ENCODE data around the gene UBN2.
"Not testable (repeated sequence)": the region's sequence is repeated elsewhere in the genome, so short reads cannot be mapped to it uniquely, and the experiment has no call there.

UBN2 gene

GRCh38 chr7:139300390-139300789, 69.4 kb downstream of the UBN2 start:
- no peak for DNase-seq

GRCh38 chr7:139304517-139304916, 73.5 kb downstream of the UBN2 start:
- peak in 1 of 2 experiments; percentile 7 for DNase-seq

GRCh38 chr7:139317939-139318505, 87.0 kb downstream of the UBN2 start:
- DNase-seq = no peak

- no peak for DNase-seq
Measured at GRCh38 chr7:139321071-139321745, 90.2 kb downstream of the UBN2 start.

GRCh38 chr7:139324709-139325108, 93.7 kb downstream of the UBN2 start:
- DNase-seq = not testable (repeated sequence)

- DNase-seq = no peak
Measured at GRCh38 chr7:139328375-139328774, 97.3 kb downstream of the UBN2 start.

GRCh38 chr7:139329119-139329518, 98.1 kb downstream of the UBN2 start:
- DNase-seq = no peak

- DNase-seq = no peak
Measured at GRCh38 chr7:139330333-139331030, 99.4 kb downstream of the UBN2 start.

- no peak for DNase-seq
Measured at GRCh38 chr7:139332697-139333359, 101.8 kb downstream of the UBN2 start.

GRCh38 chr7:139333443-139333842, 102.4 kb downstream of the UBN2 start:
- not testable (repeated sequence) for DNase-seq

GRCh38 chr7:139334399-139335150, 103.5 kb downstream of the UBN2 start:
- no peak for DNase-seq

GRCh38 chr7:139339025-139339424, 108.0 kb downstream of the UBN2 start:
- no peak for DNase-seq

GRCh38 chr7:139339698-139340036, 108.6 kb downstream of the UBN2 start:
- DNase-seq = no peak

GRCh38 chr7:139340037-139340807, 109.2 kb downstream of the UBN2 start:
- DNase-seq = peak; percentile 100

- DNase-seq = no peak
Measured at GRCh38 chr7:139340808-139341057, 109.7 kb downstream of the UBN2 start.

GRCh38 chr7:139341058-139341775, 110.2 kb downstream of the UBN2 start, which contains the start of gene FMC1:
FMC1 (plus strand) TSS chr7:139341337; CDS start chr7:139341385, 48 bp downstream.
- DNase-seq = peak; percentile 95 to 96

- DNase-seq = no peak
Measured at GRCh38 chr7:139341776-139342226, 110.8 kb downstream of the UBN2 start.

GRCh38 chr7:139345042-139345441, 114.0 kb downstream of the UBN2 start:
- DNase-seq = no peak

- no peak for DNase-seq
Measured at GRCh38 chr7:139351027-139351426, 120.0 kb downstream of the UBN2 start.

GRCh38 chr7:139354729-139355128, 123.7 kb downstream of the UBN2 start:
- no peak for DNase-seq

- no peak for DNase-seq
Measured at GRCh38 chr7:139355320-139355719, 124.3 kb downstream of the UBN2 start.
